ENCODE results near the gene CDC45.

DNA sequence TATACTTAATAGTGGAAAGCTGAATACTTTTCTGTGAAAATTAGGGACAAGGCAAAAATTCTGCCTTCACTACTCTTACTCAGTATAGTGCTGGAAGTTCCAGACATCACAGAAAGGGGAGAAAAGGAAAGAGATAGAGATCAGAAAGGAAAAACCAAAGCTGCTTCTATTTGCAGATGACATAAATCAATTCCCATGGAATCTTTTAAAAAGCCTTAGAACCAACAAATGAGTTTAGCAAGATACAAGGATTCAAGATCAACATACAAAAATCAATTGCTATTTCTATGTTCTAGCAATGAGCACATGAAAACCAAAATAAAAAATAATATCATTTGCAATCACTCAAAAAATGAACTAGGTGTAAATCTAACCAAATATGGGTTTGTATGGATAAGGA lies 60.7 kb downstream of the CDC45 start:
- TF ChIP-seq, protein P1, sequence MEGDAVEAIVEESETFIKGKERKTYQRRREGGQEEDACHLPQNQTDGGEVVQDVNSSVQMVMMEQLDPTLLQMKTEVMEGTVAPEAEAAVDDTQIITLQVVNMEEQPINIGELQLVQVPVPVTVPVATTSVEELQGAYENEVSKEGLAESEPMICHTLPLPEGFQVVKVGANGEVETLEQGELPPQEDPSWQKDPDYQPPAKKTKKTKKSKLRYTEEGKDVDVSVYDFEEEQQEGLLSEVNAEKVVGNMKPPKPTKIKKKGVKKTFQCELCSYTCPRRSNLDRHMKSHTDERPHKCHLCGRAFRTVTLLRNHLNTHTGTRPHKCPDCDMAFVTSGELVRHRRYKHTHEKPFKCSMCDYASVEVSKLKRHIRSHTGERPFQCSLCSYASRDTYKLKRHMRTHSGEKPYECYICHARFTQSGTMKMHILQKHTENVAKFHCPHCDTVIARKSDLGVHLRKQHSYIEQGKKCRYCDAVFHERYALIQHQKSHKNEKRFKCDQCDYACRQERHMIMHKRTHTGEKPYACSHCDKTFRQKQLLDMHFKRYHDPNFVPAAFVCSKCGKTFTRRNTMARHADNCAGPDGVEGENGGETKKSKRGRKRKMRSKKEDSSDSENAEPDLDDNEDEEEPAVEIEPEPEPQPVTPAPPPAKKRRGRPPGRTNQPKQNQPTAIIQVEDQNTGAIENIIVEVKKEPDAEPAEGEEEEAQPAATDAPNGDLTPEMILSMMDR (IDR thresholded peaks at IDR 0.05 in 4 of 5, conservative IDR thresholded peaks at IDR 0.05 in 1 of 5) = no peak
- no peak for TF ChIP-seq POLR2A (IDR thresholded peaks at IDR 0.05)
